ENCODE results near the gene JSRP1.

DNA sequence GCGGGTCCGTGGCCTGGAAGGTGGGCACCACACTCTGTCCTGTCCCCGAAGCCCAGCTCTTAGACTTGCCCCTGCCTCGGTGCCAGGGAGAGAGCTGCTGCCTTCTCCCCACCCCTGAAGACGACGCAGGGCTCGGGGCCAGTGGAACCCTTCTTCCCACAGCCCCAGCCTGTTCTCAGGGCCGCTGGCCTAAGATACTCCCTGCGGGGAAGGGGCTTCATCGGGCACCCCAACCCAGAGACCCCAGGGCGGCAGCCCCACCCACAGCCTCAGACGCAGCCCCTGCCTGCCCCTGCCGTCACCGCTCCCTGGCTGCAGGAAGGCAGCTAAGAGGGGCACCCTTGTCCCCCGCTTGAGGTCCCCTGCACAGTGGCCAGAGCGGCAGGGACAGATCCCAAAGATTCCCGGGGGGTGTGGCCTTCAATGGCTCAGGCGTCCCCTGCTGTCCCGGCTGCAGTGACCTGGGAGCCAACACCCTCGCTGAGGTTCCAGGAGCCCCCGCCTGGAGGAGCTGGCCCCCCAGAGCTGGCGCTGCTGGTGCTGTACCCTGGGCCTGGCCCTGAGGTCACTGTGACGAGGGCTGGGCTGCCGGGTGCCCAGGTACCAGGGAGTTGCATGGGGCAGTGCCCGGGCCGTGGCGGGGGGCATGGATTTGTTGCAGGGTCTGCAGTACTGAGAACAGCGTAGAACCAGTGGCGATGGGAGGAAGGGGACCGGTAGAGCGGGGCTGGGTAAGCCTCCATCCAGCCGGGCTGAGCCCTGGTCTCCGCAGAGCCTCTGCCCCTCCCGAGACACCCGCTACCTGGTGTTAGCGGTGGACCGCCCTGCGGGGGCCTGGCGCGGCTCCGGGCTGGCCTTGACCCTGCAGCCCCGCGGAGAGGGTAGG lies 6.1 kb downstream of the JSRP1 start:
- TF ChIP-seq, protein P1, sequence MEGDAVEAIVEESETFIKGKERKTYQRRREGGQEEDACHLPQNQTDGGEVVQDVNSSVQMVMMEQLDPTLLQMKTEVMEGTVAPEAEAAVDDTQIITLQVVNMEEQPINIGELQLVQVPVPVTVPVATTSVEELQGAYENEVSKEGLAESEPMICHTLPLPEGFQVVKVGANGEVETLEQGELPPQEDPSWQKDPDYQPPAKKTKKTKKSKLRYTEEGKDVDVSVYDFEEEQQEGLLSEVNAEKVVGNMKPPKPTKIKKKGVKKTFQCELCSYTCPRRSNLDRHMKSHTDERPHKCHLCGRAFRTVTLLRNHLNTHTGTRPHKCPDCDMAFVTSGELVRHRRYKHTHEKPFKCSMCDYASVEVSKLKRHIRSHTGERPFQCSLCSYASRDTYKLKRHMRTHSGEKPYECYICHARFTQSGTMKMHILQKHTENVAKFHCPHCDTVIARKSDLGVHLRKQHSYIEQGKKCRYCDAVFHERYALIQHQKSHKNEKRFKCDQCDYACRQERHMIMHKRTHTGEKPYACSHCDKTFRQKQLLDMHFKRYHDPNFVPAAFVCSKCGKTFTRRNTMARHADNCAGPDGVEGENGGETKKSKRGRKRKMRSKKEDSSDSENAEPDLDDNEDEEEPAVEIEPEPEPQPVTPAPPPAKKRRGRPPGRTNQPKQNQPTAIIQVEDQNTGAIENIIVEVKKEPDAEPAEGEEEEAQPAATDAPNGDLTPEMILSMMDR (conservative IDR thresholded peaks at IDR 0.05), result no peak
- no peak for TF ChIP-seq ZFX (IDR thresholded peaks at IDR 0.05)
